Measurements from ENCODE around the gene CFAP410. TPM values are rescaled to one million over a fixed set of nuclear protein-coding genes. Genes with fewer than 3 reads are reported as not detected.

CFAP410 gene
- total RNA-seq, 3 donors from 2014 or later (not counting 1 experiment from before 2014, with no cell fraction given): 43.6 to 47.4 (median 46.7) TPM

GRCh38 chr21:44310628-44311507 is 28.3 kb downstream of the CFAP410 start:
- no peaks in the 10 kb centered on the region for H3K9me3 ChIP-seq (ENCODE audit: control insufficient read depth, insufficient read depth, low read length)

GRCh38 chr21:44306936-44307704 is 32.1 kb downstream of the CFAP410 start:
- no peaks in the 10 kb centered on the region for H3K9me3 ChIP-seq (ENCODE audit: control insufficient read depth, insufficient read depth, low read length)
- H3K9me3 Mint-ChIP-seq: no peaks in the 10 kb centered on the region
- H3K4me3 Mint-ChIP-seq: no peak overlapping the region
- peaks cover 4 to 35% of the 10 kb centered on the region in 2 donors for H3K4me1 Mint-ChIP-seq
- no peak for DNase-seq
- WGBS (ENCODE audit: insufficient coverage): 98% methylated on average over 21 of the region's 21 CpGs
- H3K27me3 ChIP-seq (ENCODE audit: control insufficient read depth, insufficient read depth, low read length): no peaks in the 10 kb centered on the region
- no peak overlapping the region for H3K27ac ChIP-seq (ENCODE audit: low read length)
- H3K4me1 ChIP-seq (ENCODE audit: control insufficient read depth, insufficient read depth, low read length): peaks cover 8% of the 10 kb centered on the region
- no peak for ATAC-seq
- no peak overlapping the region for H3K4me3 ChIP-seq (ENCODE audit: low read length)
- H3K36me3 Mint-ChIP-seq: no peaks in the 10 kb centered on the region
- intact Hi-C loops (cut with micrococcal nuclease): no loop called here
- no peak overlapping the region for H3K27ac Mint-ChIP-seq
- H3K36me3 ChIP-seq (ENCODE audit: control insufficient read depth, insufficient read depth, low read length): peaks cover 20% of the 10 kb centered on the region
- TF ChIP-seq CTCF (IDR thresholded peaks at IDR 0.05): no peak
- H3K27me3 Mint-ChIP-seq (ENCODE audit: low read depth in 2 of 2): no peaks in the 10 kb centered on the region

More at GRCh38 chr21:44310628-44311507, 28.3 kb downstream of the CFAP410 start:
- WGBS (ENCODE audit: insufficient coverage): 96% methylated on average over 28 of the region's 28 CpGs
- Histone ChIP-seq H3K36me3 (ENCODE audit: control insufficient read depth, insufficient read depth, low read length) (peaks cover 40% of the 10 kb centered on the region), H3K27ac (ENCODE audit: low read length) (no peak overlapping the region), H3K4me3 (ENCODE audit: low read length) (no peak overlapping the region), H3K27me3 (ENCODE audit: control insufficient read depth, insufficient read depth, low read length) (no peaks in the 10 kb centered on the region), H3K4me1 (ENCODE audit: control insufficient read depth, insufficient read depth, low read length) (no peaks in the 10 kb centered on the region)
- intact Hi-C loops (cut with micrococcal nuclease): no loop called here
- Mint-ChIP-seq H3K4me1 (peaks cover 0 to 20% of the 10 kb centered on the region in 2 donors), H3K27me3 (ENCODE audit: low read depth in 2 of 2) (no peaks in the 10 kb centered on the region), H3K9me3 (no peaks in the 10 kb centered on the region), H3K27ac (no peak overlapping the region), H3K4me3 (no peak overlapping the region), H3K36me3 (no peaks in the 10 kb centered on the region)
- ATAC-seq: peak in 1 of 3 donors; percentile 19
- no peak for DNase-seq
- no peak for TF ChIP-seq CTCF (IDR thresholded peaks at IDR 0.05)

GRCh38 chr21:44305691-44306090 is 33.5 kb downstream of the CFAP410 start:
- TF ChIP-seq CTCF (IDR thresholded peaks at IDR 0.05): no peak
- Histone ChIP-seq H3K4me3 (ENCODE audit: low read length) (no peak overlapping the region), H3K36me3 (ENCODE audit: control insufficient read depth, insufficient read depth, low read length) (peaks cover 7% of the 10 kb centered on the region), H3K9me3 (ENCODE audit: control insufficient read depth, insufficient read depth, low read length) (no peaks in the 10 kb centered on the region), H3K27ac (ENCODE audit: low read length) (no peak overlapping the region), H3K27me3 (ENCODE audit: control insufficient read depth, insufficient read depth, low read length) (no peaks in the 10 kb centered on the region), H3K4me1 (ENCODE audit: control insufficient read depth, insufficient read depth, low read length) (peaks cover 22% of the 10 kb centered on the region)
- no peaks in the 10 kb centered on the region for H3K9me3 Mint-ChIP-seq
- ATAC-seq (no peak), DNase-seq (no peak)
- intact Hi-C loops (cut with micrococcal nuclease): no loop called here
- H3K27ac Mint-ChIP-seq: no peak overlapping the region
- 88% methylated on average over 9 of the region's 9 CpGs for WGBS (ENCODE audit: insufficient coverage)
- no peaks in the 10 kb centered on the region for H3K36me3 Mint-ChIP-seq
- peaks cover 4 to 44% of the 10 kb centered on the region in 2 donors for H3K4me1 Mint-ChIP-seq
- no peak overlapping the region for H3K4me3 Mint-ChIP-seq
- H3K27me3 Mint-ChIP-seq (ENCODE audit: low read depth in 2 of 2): no peaks in the 10 kb centered on the region
